ENCODE measurements around the gene PIP5K1B.

GRCh38 chr9:68838245-68838644 lies 133.2 kb downstream of the PIP5K1B start:
- TF ChIP-seq POLR2A (IDR thresholded peaks at IDR 0.05; ENCODE audit: low read depth, low read length) (no peak), TAF1 (IDR thresholded peaks at IDR 0.05; ENCODE audit: borderline replicate concordance, low read depth, low read length) (no peak)
